ENCODE results near the gene TNFSF8.

TNFSF8 gene

GRCh38 chr9:114894609-114895433 is 35.6 kb downstream of the TNFSF8 start:
- Histone ChIP-seq H3K9ac (ENCODE audit: low read length) (no peak overlapping the region), H4K8ac (ENCODE audit: low read depth, low read length) (peak overlapping the region; percentile 67), H3K27me3 (ENCODE audit: insufficient read depth, low read length) (no peaks in the 10 kb centered on the region), H3K36me3 (ENCODE audit: control insufficient read depth in 1 of 2, insufficient read depth in 2 of 2, low read length in 2 of 2) (no peaks in the 10 kb centered on the region), H2BK12ac (ENCODE audit: low read length) (peak overlapping the region; percentile 75), H3K79me2 (ENCODE audit: control insufficient read depth, insufficient read depth, low read length, poor library complexity) (no peaks in the 10 kb centered on the region), H3K18ac (ENCODE audit: low read length) (peak overlapping the region; percentile 55), H2BK5ac (ENCODE audit: low read depth, low read length, poor library complexity) (peak overlapping the region; percentile 79), H3K14ac (ENCODE audit: low read length) (peak overlapping the region; percentile 49), H4K12ac (ENCODE audit: low read depth, low read length) (no peak overlapping the region), H2AFZ (ENCODE audit: insufficient read depth, low read length, poor library complexity) (no peak overlapping the region), H3K23ac (ENCODE audit: low read length) (no peak overlapping the region), H4K91ac (ENCODE audit: low read depth, low read length) (peak overlapping the region; percentile 88), H3K4ac (ENCODE audit: low read depth, low read length) (no peak overlapping the region), H3K4me3 (ENCODE audit: low read depth, low read length) (no peak overlapping the region), H3K4me1 (ENCODE audit: control insufficient read depth in 1 of 2, insufficient read depth in 2 of 2, low read length in 2 of 2) (peaks cover 6 to 12% of the 10 kb centered on the region in 2 experiments), H3K27ac (ENCODE audit: low read depth, low read length) (peak overlapping the region; percentile 87), H2AK5ac (ENCODE audit: low read length) (no peak overlapping the region), H3K4me2 (ENCODE audit: low read length) (no peak overlapping the region), H3K9me3 (ENCODE audit: insufficient read depth, low read depth, low read length) (no peaks in the 10 kb centered on the region), H2BK120ac (ENCODE audit: insufficient read depth, low read length, poor library complexity) (peak overlapping the region; percentile 64), H3K79me1 (ENCODE audit: low read length) (peaks cover 8% of the 10 kb centered on the region)
- peak; percentile 57 to 87 for DNase-seq
- WGBS (ENCODE audit: extremely low coverage, insufficient coverage, insufficient read length) = no CpG with 5 or more reads among the region's 7 CpGs

- H4K8ac ChIP-seq (ENCODE audit: low read depth, low read length) = peak overlapping the region; percentile 47
- no peak overlapping the region for H3K9ac ChIP-seq (ENCODE audit: low read length)
- WGBS (ENCODE audit: extremely low coverage, insufficient coverage, insufficient read length) = no CpG with 5 or more reads among the region's 3 CpGs
- H3K27ac ChIP-seq (ENCODE audit: low read depth, low read length) = peak overlapping the region; percentile 43
- H2BK12ac ChIP-seq (ENCODE audit: low read length) = peak overlapping the region; percentile 74
- no peaks in the 10 kb centered on the region for H3K27me3 ChIP-seq (ENCODE audit: insufficient read depth, low read length)
- peak overlapping the region; percentile 46 for H2BK5ac ChIP-seq (ENCODE audit: low read depth, low read length, poor library complexity)
- no peak overlapping the region for H2AFZ ChIP-seq (ENCODE audit: insufficient read depth, low read length, poor library complexity)
- peaks cover 8% of the 10 kb centered on the region for H3K79me1 ChIP-seq (ENCODE audit: low read length)
- no peak for DNase-seq
- no peak overlapping the region for H3K4me3 ChIP-seq (ENCODE audit: low read depth, low read length)
- H3K4me1 ChIP-seq (ENCODE audit: control insufficient read depth in 1 of 2, insufficient read depth in 2 of 2, low read length in 2 of 2) = peaks cover 6 to 14% of the 10 kb centered on the region in 2 experiments
- H4K91ac ChIP-seq (ENCODE audit: low read depth, low read length) = no peak overlapping the region
- peak overlapping the region; percentile 50 for H2BK120ac ChIP-seq (ENCODE audit: insufficient read depth, low read length, poor library complexity)
- no peak overlapping the region for H4K12ac ChIP-seq (ENCODE audit: low read depth, low read length)
- peak overlapping the region; percentile 63 for H3K14ac ChIP-seq (ENCODE audit: low read length)
- no peaks in the 10 kb centered on the region for H3K79me2 ChIP-seq (ENCODE audit: control insufficient read depth, insufficient read depth, low read length, poor library complexity)
- H3K9me3 ChIP-seq (ENCODE audit: insufficient read depth, low read depth, low read length) = no peaks in the 10 kb centered on the region
- H3K36me3 ChIP-seq (ENCODE audit: control insufficient read depth in 1 of 2, insufficient read depth in 2 of 2, low read length in 2 of 2) = no peaks in the 10 kb centered on the region
- H3K23ac ChIP-seq (ENCODE audit: low read length) = no peak overlapping the region
- H3K4ac ChIP-seq (ENCODE audit: low read depth, low read length) = no peak overlapping the region
- H3K18ac ChIP-seq (ENCODE audit: low read length) = no peak overlapping the region
- H2AK5ac ChIP-seq (ENCODE audit: low read length) = no peak overlapping the region
- H3K4me2 ChIP-seq (ENCODE audit: low read length) = no peak overlapping the region
Measured at GRCh38 chr9:114894206-114894605, 36.2 kb downstream of the TNFSF8 start.

DNA sequence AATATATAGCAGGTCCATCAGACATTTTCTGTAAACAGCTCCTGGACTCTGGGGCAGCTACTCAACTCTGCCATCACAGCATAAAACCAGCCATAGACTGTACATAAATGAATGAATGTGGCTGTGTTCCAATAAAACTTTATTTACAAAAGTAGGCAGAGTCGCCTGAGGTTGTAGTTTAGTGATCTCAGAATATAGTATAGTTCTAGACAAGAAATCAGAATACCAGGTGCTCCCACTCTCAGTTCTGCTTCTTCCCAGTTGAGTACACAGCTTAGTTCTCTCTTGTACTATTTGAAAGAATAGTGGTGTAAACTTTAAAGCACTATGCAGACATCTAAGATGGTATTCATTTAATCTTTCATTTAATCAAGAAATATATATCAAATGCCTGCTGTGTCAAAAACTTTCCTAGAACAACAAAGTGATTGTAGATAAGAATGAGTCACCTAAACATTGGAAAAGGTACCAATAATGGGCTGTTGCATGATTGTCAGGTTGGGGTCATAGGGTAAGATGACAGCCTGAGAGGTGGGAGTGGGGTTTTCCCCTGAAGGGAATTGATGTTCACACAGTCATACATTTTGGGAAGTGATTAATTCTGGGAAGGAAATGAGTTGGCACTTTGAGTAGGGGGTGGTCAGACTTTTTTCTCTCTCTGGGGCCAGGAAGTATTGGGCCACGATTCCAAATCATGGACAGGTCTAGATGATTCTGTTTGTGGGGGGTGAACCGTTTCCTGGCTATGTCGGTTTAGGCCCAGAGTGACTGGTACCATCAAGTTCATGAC is 37.0 kb downstream of the TNFSF8 start:
- peak overlapping the region; percentile 50 for H2BK120ac ChIP-seq (ENCODE audit: insufficient read depth, low read length, poor library complexity)
- no peak overlapping the region for H4K8ac ChIP-seq (ENCODE audit: low read depth, low read length)
- WGBS (ENCODE audit: extremely low coverage, insufficient coverage, insufficient read length) = no CpG with 5 or more reads among the region's 4 CpGs
- no peaks in the 10 kb centered on the region for H3K27me3 ChIP-seq (ENCODE audit: insufficient read depth, low read length)
- H3K9me3 ChIP-seq (ENCODE audit: insufficient read depth, low read depth, low read length) = no peaks in the 10 kb centered on the region
- no peaks in the 10 kb centered on the region for H3K79me2 ChIP-seq (ENCODE audit: control insufficient read depth, insufficient read depth, low read length, poor library complexity)
- H3K18ac ChIP-seq (ENCODE audit: low read length) = peak overlapping the region; percentile 83
- H2BK12ac ChIP-seq (ENCODE audit: low read length) = peak overlapping the region; percentile 74
- no peak overlapping the region for H3K23ac ChIP-seq (ENCODE audit: low read length)
- no peak overlapping the region for H2AFZ ChIP-seq (ENCODE audit: insufficient read depth, low read length, poor library complexity)
- no peaks in the 10 kb centered on the region for H3K36me3 ChIP-seq (ENCODE audit: control insufficient read depth in 1 of 2, insufficient read depth in 2 of 2, low read length in 2 of 2)
- H2AK5ac ChIP-seq (ENCODE audit: low read length) = peak overlapping the region; percentile 85
- peak overlapping the region; percentile 72 for H4K91ac ChIP-seq (ENCODE audit: low read depth, low read length)
- H3K79me1 ChIP-seq (ENCODE audit: low read length) = peaks cover 8% of the 10 kb centered on the region
- no peak overlapping the region for H3K4me2 ChIP-seq (ENCODE audit: low read length)
- peaks cover 11 to 21% of the 10 kb centered on the region in 2 experiments for H3K4me1 ChIP-seq (ENCODE audit: control insufficient read depth in 1 of 2, insufficient read depth in 2 of 2, low read length in 2 of 2)
- peak overlapping the region; percentile 35 for H3K4ac ChIP-seq (ENCODE audit: low read depth, low read length)
- DNase-seq = no peak
- peak overlapping the region; percentile 63 for H3K14ac ChIP-seq (ENCODE audit: low read length)
- peak overlapping the region; percentile 65 for H2BK5ac ChIP-seq (ENCODE audit: low read depth, low read length, poor library complexity)
- no peak overlapping the region for H3K9ac ChIP-seq (ENCODE audit: low read length)
- no peak overlapping the region for H3K27ac ChIP-seq (ENCODE audit: low read depth, low read length)
- H4K12ac ChIP-seq (ENCODE audit: low read depth, low read length) = peak overlapping the region; percentile 31
- H3K4me3 ChIP-seq (ENCODE audit: low read depth, low read length) = no peak overlapping the region

DNA sequence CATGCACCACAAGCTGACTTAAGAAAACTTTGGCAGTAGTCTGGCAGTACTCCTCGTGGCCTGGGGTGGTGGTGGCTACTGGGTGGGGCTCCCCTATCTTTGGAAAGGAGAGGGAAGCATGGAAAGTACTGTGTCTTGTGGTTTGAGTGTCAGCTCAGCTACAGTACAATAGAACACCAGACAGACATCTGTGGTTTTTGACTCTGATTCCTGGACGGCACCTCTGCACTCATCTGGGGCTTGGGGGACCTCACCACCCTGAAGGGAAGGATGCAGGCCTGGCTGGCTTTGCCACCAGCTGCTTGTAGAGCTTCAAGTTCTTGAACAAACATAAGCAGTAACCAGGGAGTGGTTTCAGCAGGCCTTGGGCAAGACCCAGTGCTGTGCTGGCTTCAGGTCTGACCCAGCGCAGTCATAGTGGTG is 40.6 kb downstream of the TNFSF8 start:
- no peak overlapping the region for H2BK120ac ChIP-seq (ENCODE audit: insufficient read depth, low read length, poor library complexity)
- no peak overlapping the region for H3K4ac ChIP-seq (ENCODE audit: low read depth, low read length)
- DNase-seq = no peak
- WGBS (ENCODE audit: extremely low coverage, insufficient coverage, insufficient read length) = no CpG with 5 or more reads among the region's 3 CpGs
- H3K4me1 ChIP-seq (ENCODE audit: control insufficient read depth in 1 of 2, insufficient read depth in 2 of 2, low read length in 2 of 2) = peaks cover 8 to 16% of the 10 kb centered on the region in 2 experiments
- no peaks in the 10 kb centered on the region for H3K36me3 ChIP-seq (ENCODE audit: control insufficient read depth in 1 of 2, insufficient read depth in 2 of 2, low read length in 2 of 2)
- H4K91ac ChIP-seq (ENCODE audit: low read depth, low read length) = no peak overlapping the region
- H2BK12ac ChIP-seq (ENCODE audit: low read length) = no peak overlapping the region
- H3K4me3 ChIP-seq (ENCODE audit: low read depth, low read length) = no peak overlapping the region
- H2BK5ac ChIP-seq (ENCODE audit: low read depth, low read length, poor library complexity) = no peak overlapping the region
- H2AK5ac ChIP-seq (ENCODE audit: low read length) = no peak overlapping the region
- H3K9ac ChIP-seq (ENCODE audit: low read length) = no peak overlapping the region
- no peak overlapping the region for H4K8ac ChIP-seq (ENCODE audit: low read depth, low read length)
- H3K14ac ChIP-seq (ENCODE audit: low read length) = no peak overlapping the region
- no peaks in the 10 kb centered on the region for H3K9me3 ChIP-seq (ENCODE audit: insufficient read depth, low read depth, low read length)
- H3K18ac ChIP-seq (ENCODE audit: low read length) = no peak overlapping the region
- H2AFZ ChIP-seq (ENCODE audit: insufficient read depth, low read length, poor library complexity) = no peak overlapping the region
- no peak overlapping the region for H4K12ac ChIP-seq (ENCODE audit: low read depth, low read length)
- H3K27ac ChIP-seq (ENCODE audit: low read depth, low read length) = no peak overlapping the region
- peaks cover 5% of the 10 kb centered on the region for H3K79me1 ChIP-seq (ENCODE audit: low read length)
- H3K79me2 ChIP-seq (ENCODE audit: control insufficient read depth, insufficient read depth, low read length, poor library complexity) = no peaks in the 10 kb centered on the region
- H3K4me2 ChIP-seq (ENCODE audit: low read length) = no peak overlapping the region
- H3K23ac ChIP-seq (ENCODE audit: low read length) = no peak overlapping the region
- H3K27me3 ChIP-seq (ENCODE audit: insufficient read depth, low read length) = no peaks in the 10 kb centered on the region
